IMR-90 (cell line): ENCODE results near the gene SNX33. TPM values are rescaled to one million over a fixed set of nuclear protein-coding genes. Genes with fewer than 3 reads are reported as not detected.

Source experiments
- ATAC-seq: fragments of 200-7000 bp; cut with Tn5 transposase; 2 replicates; pipeline ENCODE4 v1.9.1; 2020; ENCODE audit warnings: low read depth, mild to moderate bottlenecking, moderate library complexity
- BruUV-seq: library from RNA; stranded (reverse); fragments of 400-500 nt; replicated peaks from 2 replicates; lab custom pipeline; 2021; lab: Mats Ljungman, UMichigan
- CTCF ChIA-PET: fragments of 300-600 bp; formaldehyde crosslinking; extraction: SDS; loops from one replicate; lab custom pipeline; 2021; ENCODE audit warnings: antibody characterized with exemption; lab: Yijun Ruan, JAX
- POLR2A ChIA-PET: fragments of 300-600 bp; sonication (Branson Sonifier 250); formaldehyde crosslinking; loops from one replicate; lab custom pipeline; 2022; ENCODE audit warnings: antibody characterized with exemption; ENCODE audit not compliant: unreplicated experiment; lab: Charles Lee
- DNase-seq: peaks from one replicate; pipeline ENCODE4 v3.0.0; 2013
- H2AFZ ChIP-seq: replicated peaks from 2 replicates; pipeline ENCODE3; 2013; ENCODE audit warnings: low read length, mild to moderate bottlenecking; ENCODE audit not compliant: poor library complexity
- H2AK5ac ChIP-seq: 2 replicates; pipeline ENCODE4 v1.6.1; 2013; ENCODE audit warnings: low read depth, low read length, inconsistent platforms
- H2AK9ac ChIP-seq: replicated peaks from 2 replicates; pipeline ENCODE3; 2013; ENCODE audit warnings: mild to moderate bottlenecking, low read depth, low read length, moderate library complexity; ENCODE audit not compliant: poor library complexity
- H2BK120ac ChIP-seq: 2 replicates; pipeline ENCODE4 v1.6.1; 2013; ENCODE audit warnings: low read depth, low read length, inconsistent platforms
- H2BK15ac ChIP-seq: 3 replicates; pipeline ENCODE4 v1.6.1; 2013; ENCODE audit warnings: low read depth, low read length, inconsistent platforms
- H2BK20ac ChIP-seq: 2 replicates; pipeline ENCODE4 v1.6.1; 2013; ENCODE audit warnings: low read depth, mild to moderate bottlenecking, inconsistent platforms, low read length, moderate library complexity
- H2BK5ac ChIP-seq: 2 replicates; pipeline ENCODE4 v1.6.1; 2013; ENCODE audit warnings: mild to moderate bottlenecking, low read depth, low read length, inconsistent platforms; ENCODE audit not compliant: poor library complexity, severe bottlenecking
- H3K14ac ChIP-seq: replicated peaks from 2 replicates; pipeline ENCODE4 v1.6.1; 2013; ENCODE audit warnings: low read depth, low read length, inconsistent platforms
- H3K18ac ChIP-seq: 2 replicates; pipeline ENCODE4 v1.6.1; 2013; ENCODE audit warnings: low read depth, low read length, control low read depth
- H3K23ac ChIP-seq: 2 replicates; pipeline ENCODE4 v1.6.1; 2013; ENCODE audit warnings: low read depth, low read length, inconsistent platforms
- H3K27ac ChIP-seq: 2 replicates; pipeline ENCODE4 v1.5.1; 2013; ENCODE audit warnings: mild to moderate bottlenecking, control low read depth, low read length; ENCODE audit not compliant: insufficient read depth
- H3K27me3 ChIP-seq: 2 replicates; pipeline ENCODE4 v1.6.1; 2013; ENCODE audit warnings: low read length; ENCODE audit not compliant: control insufficient read depth, insufficient read depth
- H3K36me3 ChIP-seq: 2 replicates; pipeline ENCODE4 v1.6.1; 2013; ENCODE audit warnings: low read length, mixed read lengths; ENCODE audit not compliant: control insufficient read depth, insufficient read depth
- H3K4ac ChIP-seq: 2 replicates; pipeline ENCODE4 v1.6.1; 2013; ENCODE audit warnings: low read depth, low read length, inconsistent platforms
- H3K4me1 ChIP-seq: 2 replicates; pipeline ENCODE4 v1.6.1; 2013; ENCODE audit warnings: low read length, mixed read lengths; ENCODE audit not compliant: control insufficient read depth, insufficient read depth
- H3K4me2 ChIP-seq: 2 replicates; pipeline ENCODE4 v1.6.1; 2013; ENCODE audit warnings: low read depth, mild to moderate bottlenecking, control low read depth, low read length, moderate library complexity
- H3K4me3 ChIP-seq: 2 replicates; pipeline ENCODE4 v1.5.1; 2013; ENCODE audit warnings: low read depth, mild to moderate bottlenecking, control low read depth, low read length, moderate library complexity; ENCODE audit not compliant: insufficient read depth
- H3K56ac ChIP-seq: 2 replicates; pipeline ENCODE4 v1.6.1; 2013; ENCODE audit warnings: low read length, inconsistent platforms; ENCODE audit not compliant: insufficient read depth; ENCODE audit errors: extremely low read depth
- H3K79me1 ChIP-seq, 2 experiments: 2 replicates each; pipeline ENCODE4 v1.6.1; 2013; ENCODE audit warnings: low read length in 2 of 2, inconsistent platforms in 1 of 2, low read depth in 1 of 2
- H3K9ac ChIP-seq: 2 replicates; pipeline ENCODE4 v1.6.1; 2013; ENCODE audit warnings: low read depth, low read length, control low read depth
- H3K9me1 ChIP-seq: 2 replicates; pipeline ENCODE4 v1.6.1; 2013; ENCODE audit warnings: low read length, inconsistent platforms; ENCODE audit not compliant: insufficient read depth
- H3K9me3 ChIP-seq: 2 replicates; pipeline ENCODE4 v1.6.1; 2013; ENCODE audit warnings: low read length; ENCODE audit not compliant: control insufficient read depth, insufficient read depth
- H4K20me1 ChIP-seq: 2 replicates; pipeline ENCODE4 v1.6.1; 2013; ENCODE audit warnings: low read length, inconsistent platforms; ENCODE audit not compliant: insufficient read depth
- H4K5ac ChIP-seq: 2 replicates; pipeline ENCODE4 v1.6.1; 2013; ENCODE audit warnings: mild to moderate bottlenecking, low read depth, low read length, control low read depth
- H4K8ac ChIP-seq, 2 experiments: 2 replicates each; pipeline ENCODE4 v1.6.1; 2013; ENCODE audit warnings: low read depth in 2 of 2, low read length in 2 of 2, control low read depth in 1 of 2, inconsistent platforms in 1 of 2
- H4K91ac ChIP-seq: 2 replicates; pipeline ENCODE4 v1.6.1; 2013; ENCODE audit warnings: low read depth, low read length, inconsistent platforms; ENCODE audit not compliant: insufficient read depth
- BHLHE40 ChIP-seq: fragments of 150-350 bp; IDR thresholded peaks from 2 replicates; pipeline ENCODE4 v1.6.1; 2016; ENCODE audit warnings: mild to moderate bottlenecking, low read depth, low read length
- RAD21 ChIP-seq: IDR thresholded peaks from 2 replicates; pipeline ENCODE4 v1.6.1; 2012; ENCODE audit warnings: low read length, improper control_type of control experiment
- WGBS, 2 experiments: methylation state at CpG; one replicate each; pipeline versions ENCODE4 v1.1.5 to v1.1.7; 2013; ENCODE audit warnings: missing lambda C conversion rate in 2 of 2; ENCODE audit not compliant: insufficient read length in 1 of 2; ENCODE audit errors: extremely low coverage in 2 of 2; 5-methylcytosine and 5-hydroxymethylcytosine counted together
- dilution Hi-C: fragments of 300-500 bp; cut with HindIII; formaldehyde crosslinking; loops from one replicate; pipeline ENCODE4 v1.14.3; 2018; ENCODE audit warnings: low sequenced_read_pairs; ENCODE audit not compliant: unreplicated experiment
- in situ Hi-C: fragments of 300-500 bp; cut with MboI; formaldehyde crosslinking; loops from 3 replicates; pipeline ENCODE4 v1.14.3; 2019; ENCODE audit warnings: low sequenced_read_pairs, inconsistent platforms, mixed read lengths
- intact Hi-C: fragments of 100-400 bp; cut with micrococcal nuclease; formaldehyde crosslinking; loops from 2 replicates; pipeline ENCODE4 v1.10.0; 2022
- polyA plus RNA-seq, 3 experiments: library from polyadenylated mRNA; depleted of rRNA; stranded (reverse); fragments of >200 nt; gene quantifications; 2 replicates each; pipeline ENCODE4 v1.2.3, GENCODE V29; 2012; ENCODE audit warnings: low replicate concordance in 1 of 3
- total RNA-seq: library from RNA; depleted of rRNA; stranded (reverse); fragments of >200 nt; gene quantifications from 2 replicates; pipeline ENCODE4 v1.2.3, GENCODE V29; 2012

Gene SNX33
- total and polyA plus RNA-seq, 2 of the 4 experiments (the other 2 are of a cell fraction): 12.7 to 14.6 TPM

DNA sequence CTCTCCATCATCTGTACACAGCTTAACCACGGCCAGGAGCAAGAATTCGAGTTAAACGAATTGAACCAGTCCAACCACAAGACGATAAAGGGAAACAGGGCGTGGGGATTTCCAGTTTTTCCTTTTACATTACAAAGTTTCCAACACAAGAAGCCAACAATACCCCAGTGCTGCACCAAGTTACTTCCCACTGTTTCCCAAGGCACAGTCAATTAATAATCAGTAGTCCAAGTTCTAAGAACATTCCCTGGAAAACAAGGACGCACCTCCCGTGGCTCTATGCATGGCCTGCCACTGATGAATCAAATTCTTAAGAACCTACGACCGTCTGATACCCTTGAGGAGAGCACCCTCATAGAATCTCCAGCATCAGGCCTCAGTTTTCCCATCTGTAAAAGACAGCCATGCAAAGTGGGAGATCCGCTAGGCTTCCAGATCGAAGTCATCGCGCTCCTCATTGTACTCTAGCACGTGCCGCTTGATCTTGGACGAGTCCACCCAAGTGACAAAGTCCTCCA is 8.5 kb upstream of the SNX33 start:
- Histone ChIP-seq H3K4me1 (peaks cover 4% of the 10 kb centered on the region; the same call in 1 of the 2 replicates), H2BK120ac (peak overlapping the region; percentile 12; the same call in 1 of the 2 replicates), H4K91ac (peak overlapping the region; percentile 93), H3K27ac (peak overlapping the region; percentile 92), H3K9me3 (no peaks in the 10 kb centered on the region), H3K23ac (peak overlapping the region; percentile 96), H3K4me3 (peak overlapping the region; percentile 77), H3K27me3 (no peaks in the 10 kb centered on the region), H2BK15ac (no peak overlapping the region), H4K8ac (peak overlapping the region; percentile 91 to 98), H2AK9ac (peak overlapping the region; percentile 99), H2AFZ (peak overlapping the region; percentile 97), H4K5ac (peak overlapping the region; percentile 77), H3K79me1 (peaks cover 13 to 45% of the 10 kb centered on the region in 2 experiments), H2BK5ac (peak overlapping the region; percentile 93), H3K18ac (peak overlapping the region; percentile 17; the same call in 1 of the 2 replicates), H3K9ac (peak overlapping the region; percentile 93), H3K9me1 (0 out of 2 replicates have a peak, but pooled peaks cover 4% of the 10 kb centered on the region), H3K4me2 (peak overlapping the region; percentile 98), H2AK5ac (peak overlapping the region; percentile 94), H3K56ac (peak overlapping the region; percentile 55; the same call in 1 of the 2 replicates), H2BK20ac (no peak overlapping the region), H3K14ac (peak overlapping the region; percentile 91), H4K20me1 (peaks cover 24% of the 10 kb centered on the region), H3K36me3 (no peaks in the 10 kb centered on the region), H3K4ac (peak overlapping the region; percentile 97)
- in situ Hi-C loops: loop anchor here (5.0 kb wide), 1 partner anchor 43 kb away; no protein-coding TSS in a partner anchor
- dilution Hi-C loops: no loop called here
- intact Hi-C loops: loop anchor here (2.0 to 5.0 kb wide), 3 partner anchors 22 to 187 kb away; partner anchors contain the start of gene SIN3A
- BruUV-seq: TSS peak; percentile 59
- 2% methylated on average over 10 of the region's 16 CpGs; no CpG with 5 or more reads in 1 of the 2 experiments for WGBS, 2 experiments
- ChIA-PET CTCF (interaction anchor here (0.8 to 1.5 kb wide), 3 partner anchors 14 to 45 kb away, joined by 3 to 7 read pairs (median 4); partner anchors contain the start of gene SNUPN), POLR2A (interaction anchor here (0.6 to 1.3 kb wide), 3 partner anchors 8 to 45 kb away, joined by 4 to 6 read pairs (median 5); partner anchors contain the start of gene SNUPN)
- no peak for ATAC-seq
- TF ChIP-seq RAD21 (no peak), BHLHE40 (peak; percentile 82)
- DNase-seq: no peak
